ENCODE measurements around the gene ALLC. TPM values are rescaled to one million over a fixed set of nuclear protein-coding genes. Genes with fewer than 3 reads are reported as not detected.

The ALLC gene
- total and polyA plus RNA-seq, 9 of the 15 experiments (the other 6 are each of a cell fraction or from before 2014, with no cell fraction given), result not detected

GRCh38 chr2:3636586-3637310 lies 21.3 kb upstream of the ALLC start:
- under 1% methylated on average over 13 of the region's 13 CpGs for WGBS (ENCODE audit: insufficient coverage, low coverage, missing lambda C conversion rate)
- TF ChIP-seq PATZ1 (CRISPR knock-in tag; IDR thresholded peaks at IDR 0.05; ENCODE audit: borderline replicate concordance) (no peak), GABPA (tag; conservative IDR thresholded peaks at IDR 0.05; ENCODE audit: low read depth) (no peak), ZNF318 (IDR thresholded peaks at IDR 0.05; ENCODE audit: borderline replicate concordance in 1 of 2, low read depth in 1 of 2) (no peak), SMARCB1 (IDR thresholded peaks at IDR 0.05; ENCODE audit: insufficient read length, low read depth) (no peak), SMAD3 (CRISPR knock-in tag; conservative IDR thresholded peaks at IDR 0.05) (no peak), ZBTB33 (CRISPR knock-in tag; IDR thresholded peaks at IDR 0.05) (no peak), MAX (CRISPR knock-in tag; IDR thresholded peaks at IDR 0.05) (no peak)
- no peak for ATAC-seq
- Histone ChIP-seq H3K27me3 (ENCODE audit: control insufficient read depth in 2 of 2, insufficient read depth in 2 of 2, low read length in 2 of 2) (peaks cover 63 to 89% of the 10 kb centered on the region in 2 experiments), H3K9me3 (replicated peaks; ENCODE audit: control insufficient read depth, insufficient read depth, low read depth, low read length) (0 out of 2 replicates have a peak, but pooled peaks cover 2% of the 10 kb centered on the region), H3K9ac (ENCODE audit: insufficient read depth in 1 of 2, low read depth in 2 of 2, low read length in 2 of 2) (no peak overlapping the region), H3K4me2 (ENCODE audit: insufficient read depth, low read length) (no peak overlapping the region), H4K20me1 (replicated peaks; ENCODE audit: control insufficient read depth, insufficient read depth, low read length) (peaks cover 12% of the 10 kb centered on the region; the same call in 1 of the 2 replicates), H3K27ac (ENCODE audit: extremely low read depth, low read depth, low read length) (no peak overlapping the region), H3K79me2 (ENCODE audit: control insufficient read depth, insufficient read depth, low read length) (no peaks in the 10 kb centered on the region), H3K4me3 (no peak overlapping the region), H3K4me1 (replicated peaks in 1 of 2; ENCODE audit: control insufficient read depth in 2 of 2, insufficient read depth in 2 of 2, low read length in 2 of 2) (peaks cover 0 to 17% of the 10 kb centered on the region in 2 experiments; a peak in 2 of 5 replicates), H3K36me3 (ENCODE audit: control insufficient read depth, insufficient read depth, low read length) (no peaks in the 10 kb centered on the region), H2AFZ (ENCODE audit: low read depth, low read length) (no peak overlapping the region), H3K9me1 (ENCODE audit: control insufficient read depth, insufficient read depth, low read length) (no peaks in the 10 kb centered on the region)
- intact Hi-C loops (cut with micrococcal nuclease) (no loop called here), in situ Hi-C loops (cut with MboI) (no loop called here)
- CTCF ChIA-PET (ENCODE audit: low intra/inter-chr PET ratio), result no interaction called here
- BruUV-seq (replicated peaks), result no TSS peak
- no peak for DNase-seq (ENCODE audit: extremely low read depth in 1 of 4, low spot score in 3 of 4)
- POLR2A ChIA-PET, result interaction anchor here (0.6 kb wide), 1 partner anchor 147 kb away, joined by 3 read pairs; no protein-coding TSS in a partner anchor
- FAIRE-seq, result no peak

Measured in K562 (cell line).